Upper lobe of left lung (tissue), 6 donors: Measurements from ENCODE around the gene PAIP2. TPM values are rescaled to one million over a fixed set of nuclear protein-coding genes. Genes with fewer than 3 reads are reported as not detected.

ENCODE experiments used
- ATAC-seq, 2 donors: fragments of 200-7000 bp; cut with Tn5 transposase; one replicate each; pipeline ENCODE4 v1.9.1; 2022; ENCODE audit warnings: mild to moderate bottlenecking in 2 of 2, moderate library complexity in 2 of 2; ENCODE audit not compliant: low FRiP score in 2 of 2
- DNase-seq, 2 donors: peaks; one replicate each; pipeline ENCODE4 v3.0.0-alpha.2; 2019 to 2020
- H3K27ac ChIP-seq, 4 donors: fragments of 200-600 bp; sonication (generic); one replicate each; pipeline ENCODE4 v1.5.1; 2016 to 2019
- H3K27me3 ChIP-seq, 4 donors: fragments of 200-600 bp; sonication (generic); one replicate each; pipeline ENCODE4 v1.5.1; 2017 to 2019
- H3K36me3 ChIP-seq, 4 donors: fragments of 200-600 bp; sonication (generic); one replicate each; pipeline ENCODE4 v1.5.1; 2016 to 2019
- H3K4me1 ChIP-seq, 4 donors: fragments of 200-600 bp; sonication (generic); one replicate each; pipeline ENCODE4 v1.5.1; 2018 to 2019
- H3K4me3 ChIP-seq, 4 donors: fragments of 200-600 bp; sonication (generic); one replicate each; pipeline ENCODE4 v1.5.1; 2017 to 2019; ENCODE audit warnings: mild to moderate bottlenecking in 2 of 4, moderate library complexity in 1 of 4
- H3K9me3 ChIP-seq, 4 donors: fragments of 200-600 bp; sonication (generic); one replicate each; pipeline ENCODE4 v1.5.1; 2018 to 2019
- EP300 ChIP-seq, 4 donors: sonication (generic); formaldehyde crosslinking; IDR thresholded peaks; one replicate each; pipeline ENCODE4 v1.5.1; 2017; ENCODE audit warnings: antibody characterized with exemption in 4 of 4, control low read depth in 2 of 4
- POLR2A ChIP-seq, 4 donors: fragments of 450-650 bp; IDR thresholded peaks; one replicate each; pipeline ENCODE4 v1.5.1; 2016 to 2017; ENCODE audit warnings: antibody characterized with exemption in 4 of 4, mild to moderate bottlenecking in 2 of 4
- POLR2AphosphoS5 ChIP-seq, 2 donors: sonication (generic); formaldehyde crosslinking; IDR thresholded peaks; one replicate each; pipeline ENCODE4 v1.5.1; 2017; ENCODE audit warnings: antibody characterized with exemption in 2 of 2
- WGBS, 2 donors: methylation state at CpG; one replicate each; pipeline ENCODE4 v1.1.5; 2017 to 2018; 5-methylcytosine and 5-hydroxymethylcytosine counted together
- total RNA-seq, 6 donors: library from RNA; depleted of rRNA in 4 of 6; stranded (reverse); fragments of >200 nt in 4 of 6; gene quantifications; one replicate each; pipeline versions ENCODE4 v1.1.0 to v1.2.1, GENCODE V29; 2016 to 2021
- TF ChIP-seq, protein P1 (sequence below), 6 experiments: fragments of 450-650 bp in 4 of 6; fragments of 200-600 bp in 2 of 6; sonication (generic) in 2 of 6; IDR thresholded peaks; one replicate each; pipeline ENCODE4 v1.5.1; 2016 to 2019; ENCODE audit warnings: antibody characterized with exemption in 6 of 6
- donor health status: DM: no; HTN: no; CAD: no; lungs with moderate emphysema.
- donor health status: DM: no; HTN: yes; CAD: no; lungs with severe emphysema.

PAIP2 gene
- total RNA-seq, 6 donors from 2014 or later = 36.7 to 103 (median 67.8) TPM

DNA sequence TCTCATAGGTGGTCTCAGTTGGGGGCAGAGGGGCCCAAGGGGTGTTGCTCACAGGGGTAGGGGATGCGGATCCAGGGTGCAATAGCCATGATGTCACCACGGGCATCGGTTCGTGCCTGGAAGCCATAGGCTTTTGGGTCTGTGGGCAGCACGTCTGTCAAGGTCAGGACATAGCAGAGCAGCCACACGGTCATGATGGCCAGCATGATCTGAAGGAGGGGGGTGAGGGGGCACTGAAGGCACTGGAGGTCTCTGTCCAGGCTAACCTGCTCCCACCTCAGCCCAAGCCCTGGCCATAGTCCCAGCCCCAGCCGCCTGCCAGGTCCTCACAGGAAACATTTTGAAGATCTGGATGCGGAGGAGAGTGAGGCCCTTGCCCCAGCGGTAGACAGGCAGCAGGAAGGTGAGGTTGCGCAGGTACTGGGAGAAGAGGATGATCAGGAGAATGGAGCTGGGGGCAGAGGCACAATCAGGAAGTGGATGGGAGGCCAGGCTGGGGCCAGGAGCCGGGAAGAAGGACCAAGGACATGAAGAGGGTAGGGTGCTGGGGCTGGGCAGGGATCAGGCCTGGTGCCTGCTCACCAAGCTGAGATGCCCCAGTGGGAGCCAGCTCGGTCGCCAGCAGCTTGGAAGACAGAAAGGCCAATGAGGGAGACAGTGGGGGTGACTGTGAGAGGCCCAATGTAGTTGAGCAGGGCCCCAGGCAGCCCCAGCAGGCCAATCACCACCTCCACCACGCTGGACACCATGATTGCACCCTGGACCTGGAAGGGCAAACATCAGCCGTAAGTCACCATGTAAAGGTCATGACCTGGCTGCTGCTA, 38.2 kb downstream of the PAIP2 start:
- no peak for TF ChIP-seq POLR2A (IDR thresholded peaks at IDR 0.05)
- TF ChIP-seq POLR2AphosphoS5 (IDR thresholded peaks at IDR 0.05) = no peak
- TF ChIP-seq, protein P1, sequence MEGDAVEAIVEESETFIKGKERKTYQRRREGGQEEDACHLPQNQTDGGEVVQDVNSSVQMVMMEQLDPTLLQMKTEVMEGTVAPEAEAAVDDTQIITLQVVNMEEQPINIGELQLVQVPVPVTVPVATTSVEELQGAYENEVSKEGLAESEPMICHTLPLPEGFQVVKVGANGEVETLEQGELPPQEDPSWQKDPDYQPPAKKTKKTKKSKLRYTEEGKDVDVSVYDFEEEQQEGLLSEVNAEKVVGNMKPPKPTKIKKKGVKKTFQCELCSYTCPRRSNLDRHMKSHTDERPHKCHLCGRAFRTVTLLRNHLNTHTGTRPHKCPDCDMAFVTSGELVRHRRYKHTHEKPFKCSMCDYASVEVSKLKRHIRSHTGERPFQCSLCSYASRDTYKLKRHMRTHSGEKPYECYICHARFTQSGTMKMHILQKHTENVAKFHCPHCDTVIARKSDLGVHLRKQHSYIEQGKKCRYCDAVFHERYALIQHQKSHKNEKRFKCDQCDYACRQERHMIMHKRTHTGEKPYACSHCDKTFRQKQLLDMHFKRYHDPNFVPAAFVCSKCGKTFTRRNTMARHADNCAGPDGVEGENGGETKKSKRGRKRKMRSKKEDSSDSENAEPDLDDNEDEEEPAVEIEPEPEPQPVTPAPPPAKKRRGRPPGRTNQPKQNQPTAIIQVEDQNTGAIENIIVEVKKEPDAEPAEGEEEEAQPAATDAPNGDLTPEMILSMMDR (IDR thresholded peaks at IDR 0.05) = no peak
- no peak for TF ChIP-seq EP300 (IDR thresholded peaks at IDR 0.05)
- Histone ChIP-seq H3K36me3 (peaks cover 0 to 9% (median under 1%) of the 10 kb centered on the region in 4 donors), H3K27ac (no peak overlapping the region), H3K4me3 (no peak overlapping the region), H3K9me3 (no peaks in the 10 kb centered on the region), H3K4me1 (peaks cover 0 to 6% (median 3%) of the 10 kb centered on the region in 4 donors), H3K27me3 (no peaks in the 10 kb centered on the region)
- DNase-seq (no peak), ATAC-seq (no peak)
- WGBS, 2 donors = 86 to 87% methylated on average over 13 to 15 of the region's 15 CpGs

DNA sequence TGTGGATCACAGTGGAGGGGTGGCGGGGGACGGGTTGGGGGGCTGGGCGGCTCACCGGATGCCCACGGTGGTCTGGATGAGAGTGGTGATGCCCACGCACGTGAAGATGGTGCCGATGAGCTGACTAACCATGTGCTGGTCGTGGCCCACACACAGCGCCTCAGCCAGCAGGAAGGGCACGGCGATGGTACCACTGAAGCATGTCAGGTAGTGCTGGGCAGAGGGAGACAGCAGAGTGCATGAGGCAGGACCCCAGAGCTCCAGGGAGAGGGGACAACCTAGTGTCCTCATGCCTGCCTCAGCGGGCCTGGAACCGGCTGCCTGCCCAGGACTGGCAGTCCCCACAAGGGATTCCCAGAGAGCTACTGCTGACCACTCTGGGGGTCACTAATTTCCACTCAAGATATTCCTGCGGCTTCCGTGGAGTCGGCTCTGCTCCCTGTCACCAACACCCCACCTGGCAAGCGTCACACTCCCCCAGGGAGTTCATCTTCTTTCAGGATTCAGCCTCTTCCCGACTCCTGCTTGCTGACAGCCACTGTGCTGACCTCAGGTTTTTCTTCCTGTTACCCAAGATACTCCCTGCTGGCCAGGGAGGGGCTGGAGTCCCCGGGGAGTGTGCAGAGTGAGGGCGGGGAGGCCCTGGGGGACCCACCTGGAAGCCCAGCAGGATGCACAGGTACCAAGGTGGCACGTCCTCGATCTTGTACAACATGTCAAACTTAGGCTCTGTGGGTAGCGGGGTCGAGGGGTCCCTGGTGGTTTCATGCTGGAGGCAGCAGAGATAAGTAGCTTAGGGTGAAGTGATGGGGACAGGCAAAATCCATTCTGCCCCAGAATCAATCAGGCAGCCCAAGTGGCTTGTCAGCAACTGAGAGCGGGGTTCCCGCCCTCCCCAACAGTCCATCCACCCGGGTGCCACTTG, 40.4 kb downstream of the PAIP2 start:
- no peak for ATAC-seq
- WGBS, 2 donors = 87 to 91% methylated on average over 22 to 24 of the region's 28 CpGs

DNA sequence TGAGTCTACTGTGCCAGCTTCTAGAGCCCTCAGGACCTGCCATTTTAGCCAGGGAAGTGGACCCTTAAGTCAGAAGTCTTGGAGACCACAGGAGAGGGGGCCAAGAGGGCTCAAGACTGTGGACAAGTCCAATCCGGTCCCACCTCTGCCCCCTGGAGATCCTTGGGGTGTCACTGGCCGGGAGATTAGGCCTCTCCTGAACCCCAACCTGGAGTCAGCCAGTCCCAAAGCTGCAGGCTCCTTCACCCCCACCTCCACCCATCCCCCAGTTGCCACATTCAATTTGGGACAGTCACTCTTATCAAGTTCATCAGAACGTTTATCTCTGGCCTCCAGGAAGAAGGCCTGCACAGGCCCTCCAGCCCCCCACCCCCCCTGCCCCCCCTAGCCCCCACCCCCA, 41.2 kb downstream of the PAIP2 start:
- WGBS, 2 donors = 30 to 52% methylated on average over 2 to 3 of the region's 3 CpGs
- no peaks in the 10 kb centered on the region for H3K36me3 ChIP-seq
- H3K4me1 ChIP-seq = peaks cover 6 to 17% (median 12%) of the 10 kb centered on the region in 4 donors
- DNase-seq (no peak), ATAC-seq (no peak)
- H3K9me3 ChIP-seq = no peaks in the 10 kb centered on the region
- H3K4me3 ChIP-seq = no peak overlapping the region
- TF ChIP-seq POLR2A (IDR thresholded peaks at IDR 0.05) (no peak), EP300 (IDR thresholded peaks at IDR 0.05) (no peak), POLR2AphosphoS5 (IDR thresholded peaks at IDR 0.05) (no peak)
- TF ChIP-seq, protein P1 (IDR thresholded peaks at IDR 0.05) = no peak
- no peaks in the 10 kb centered on the region for H3K27me3 ChIP-seq
- no peak overlapping the region for H3K27ac ChIP-seq

More for the DNA sequence above, 40.4 kb downstream of the PAIP2 start:
- peaks cover 0 to 2% (median 0%) of the 10 kb centered on the region in 4 donors for H3K36me3 ChIP-seq
- peaks cover 6 to 15% (median 11%) of the 10 kb centered on the region in 4 donors for H3K4me1 ChIP-seq
- no peaks in the 10 kb centered on the region for H3K9me3 ChIP-seq
- H3K4me3 ChIP-seq = no peak overlapping the region
- H3K27me3 ChIP-seq = no peaks in the 10 kb centered on the region
- TF ChIP-seq POLR2A (IDR thresholded peaks at IDR 0.05) = no peak
- no peak for TF ChIP-seq POLR2AphosphoS5 (IDR thresholded peaks at IDR 0.05)
- no peak for TF ChIP-seq EP300 (IDR thresholded peaks at IDR 0.05)
- TF ChIP-seq, protein P1 (IDR thresholded peaks at IDR 0.05) = no peak
- DNase-seq = no peak
- no peak overlapping the region for H3K27ac ChIP-seq

DNA sequence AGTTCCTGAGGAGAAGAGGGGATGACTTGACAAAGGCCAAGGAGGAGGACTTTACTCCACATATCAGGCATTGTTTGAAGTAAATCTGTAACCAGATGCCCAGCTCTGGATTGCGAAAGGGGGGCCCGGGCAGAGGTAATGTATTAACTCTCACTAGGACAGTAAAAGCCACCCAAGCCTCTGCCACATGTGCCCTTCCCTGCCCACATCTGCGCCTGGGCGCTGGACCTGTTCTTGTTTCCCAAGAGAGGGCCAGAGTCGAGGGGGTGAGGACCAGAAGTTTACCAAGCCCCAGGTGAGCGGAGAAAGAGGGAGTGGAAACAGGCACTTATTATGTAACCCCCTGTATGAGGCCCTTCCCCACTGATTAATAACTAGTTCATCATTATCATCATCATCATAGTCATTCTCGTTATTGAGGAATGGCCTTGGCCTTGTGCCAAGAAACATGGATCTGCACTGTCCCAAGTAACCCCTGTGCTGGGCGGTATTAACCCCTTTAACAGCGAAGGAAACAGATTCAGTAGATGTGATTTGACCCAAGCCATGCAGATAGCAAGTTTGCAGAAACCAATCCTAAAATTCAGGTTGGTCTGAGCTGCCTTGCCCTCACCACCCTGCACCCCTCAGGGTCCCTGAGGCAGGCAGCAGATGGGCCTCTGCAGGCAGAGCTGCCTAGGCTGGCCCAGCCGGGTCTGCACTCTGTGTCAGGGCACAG, 41.8 kb downstream of the PAIP2 start, which contains the start of gene SLC23A1:
Gene SLC23A1 (minus strand): TSS at position 23 of the 718 bp plus-strand sequence. CDS start 44 bp downstream, outside the sequence.
- Histone ChIP-seq H3K4me3 (no peak within 1 kb of the TSS), H3K27me3 (no peaks in the 10 kb centered on the region), H3K27ac (no peak within 1 kb of the TSS), H3K4me1 (peaks cover 6 to 23% (median 18%) of the 10 kb centered on the region in 4 donors), H3K9me3 (no peaks in the 10 kb centered on the region), H3K36me3 (no peaks in the 10 kb centered on the region)
- ATAC-seq (no peak), DNase-seq (no peak)
- no peak for TF ChIP-seq EP300 (IDR thresholded peaks at IDR 0.05)
- WGBS, 2 donors = 65 to 66% methylated on average over 7 to 10 of the region's 10 CpGs
